ENCODE measurements around the gene FGF19. TPM values are rescaled to one million over a fixed set of nuclear protein-coding genes. Genes with fewer than 3 reads are reported as not detected.

The FGF19 gene
- total RNA-seq, 1 experiment from 2014 or later, result 0.69 TPM

- H3K9me3 ChIP-seq (ENCODE audit: low read depth, low read length, poor library complexity, severe bottlenecking), result no peaks in the 10 kb centered on the region
- ChIA-PET CTCF (no interaction called here), POLR2A (ENCODE audit: low non-redundant PET) (interaction anchor here (0.5 kb wide), 1 partner anchor 15 kb away, joined by 3 read pairs; no protein-coding TSS in a partner anchor)
- H3K27ac ChIP-seq (ENCODE audit: low read depth, low read length, poor library complexity, severe bottlenecking), result peak overlapping the region; percentile 76
- no peaks in the 10 kb centered on the region for H3K27me3 ChIP-seq (replicated peaks; ENCODE audit: insufficient read depth, low read depth, low read length, poor library complexity)
- no TSS peak for BruUV-seq (replicated peaks)
- DNase-seq (ENCODE audit: low spot score), result no peak
- peaks cover 35% of the 10 kb centered on the region for H3K4me1 ChIP-seq (ENCODE audit: insufficient read depth, low read length, poor library complexity, severe bottlenecking)
- intact Hi-C loops (cut with micrococcal nuclease; ENCODE audit: unreplicated experiment), result no loop called here
- peaks cover 22% of the 10 kb centered on the region for H3K36me3 ChIP-seq (ENCODE audit: insufficient read depth, low read length, poor library complexity, severe bottlenecking)
- no peak for TF ChIP-seq CTCF (conservative IDR thresholded peaks at IDR 0.05; ENCODE audit: low read depth, low read length)
- no peak for TF ChIP-seq EZH2 (IDR thresholded peaks at IDR 0.05; ENCODE audit: borderline replicate concordance, low read depth, low read length, poor library complexity, severe bottlenecking)
- H3K4me3 ChIP-seq (ENCODE audit: low read depth, low read length, poor library complexity, severe bottlenecking), result no peak overlapping the region
These were observed 37.6 kb downstream of the FGF19 start for GRCh38 chr11:69666261-69666660.

GRCh38 chr11:69665669-69666068 lies 38.2 kb downstream of the FGF19 start:
- Histone ChIP-seq H3K4me1 (ENCODE audit: insufficient read depth, low read length, poor library complexity, severe bottlenecking) (peaks cover 31% of the 10 kb centered on the region), H3K27ac (ENCODE audit: low read depth, low read length, poor library complexity, severe bottlenecking) (no peak overlapping the region), H3K27me3 (replicated peaks; ENCODE audit: insufficient read depth, low read depth, low read length, poor library complexity) (no peaks in the 10 kb centered on the region), H3K9me3 (ENCODE audit: low read depth, low read length, poor library complexity, severe bottlenecking) (no peaks in the 10 kb centered on the region), H3K4me3 (ENCODE audit: low read depth, low read length, poor library complexity, severe bottlenecking) (no peak overlapping the region), H3K36me3 (ENCODE audit: insufficient read depth, low read length, poor library complexity, severe bottlenecking) (peaks cover 18% of the 10 kb centered on the region)
- ChIA-PET POLR2A (ENCODE audit: low non-redundant PET) (no interaction called here), CTCF (no interaction called here)
- intact Hi-C loops (cut with micrococcal nuclease; ENCODE audit: unreplicated experiment), result no loop called here
- DNase-seq (ENCODE audit: low spot score), result no peak
- no peak for TF ChIP-seq CTCF (conservative IDR thresholded peaks at IDR 0.05; ENCODE audit: low read depth, low read length)
- no peak for TF ChIP-seq EZH2 (IDR thresholded peaks at IDR 0.05; ENCODE audit: borderline replicate concordance, low read depth, low read length, poor library complexity, severe bottlenecking)
- no TSS peak for BruUV-seq (replicated peaks)

GRCh38 chr11:69664901-69665300 lies 38.9 kb downstream of the FGF19 start:
- intact Hi-C loops (cut with micrococcal nuclease; ENCODE audit: unreplicated experiment), result no loop called here
- ChIA-PET POLR2A (ENCODE audit: low non-redundant PET) (no interaction called here), CTCF (interaction anchor here (1.4 kb wide), 1 partner anchor 563 kb away, joined by 4 read pairs; no protein-coding TSS in a partner anchor)
- Histone ChIP-seq H3K4me3 (ENCODE audit: low read depth, low read length, poor library complexity, severe bottlenecking) (no peak overlapping the region), H3K27me3 (replicated peaks; ENCODE audit: insufficient read depth, low read depth, low read length, poor library complexity) (no peaks in the 10 kb centered on the region), H3K4me1 (ENCODE audit: insufficient read depth, low read length, poor library complexity, severe bottlenecking) (peaks cover 23% of the 10 kb centered on the region), H3K27ac (ENCODE audit: low read depth, low read length, poor library complexity, severe bottlenecking) (no peak overlapping the region), H3K36me3 (ENCODE audit: insufficient read depth, low read length, poor library complexity, severe bottlenecking) (peaks cover 15% of the 10 kb centered on the region), H3K9me3 (ENCODE audit: low read depth, low read length, poor library complexity, severe bottlenecking) (no peaks in the 10 kb centered on the region)
- TF ChIP-seq EZH2 (IDR thresholded peaks at IDR 0.05; ENCODE audit: borderline replicate concordance, low read depth, low read length, poor library complexity, severe bottlenecking) (no peak), CTCF (conservative IDR thresholded peaks at IDR 0.05; ENCODE audit: low read depth, low read length) (no peak)
- no peak for DNase-seq (ENCODE audit: low spot score)
- BruUV-seq (replicated peaks), result no TSS peak
